A673 (cell line): ENCODE results near the gene SLC26A6. TPM values are rescaled to one million over a fixed set of nuclear protein-coding genes. Genes with fewer than 3 reads are reported as not detected.

Experiments used
- BruUV-seq: library from RNA; stranded (reverse); fragments of 400-500 nt; replicated peaks from 2 replicates; lab custom pipeline; 2021; lab: Mats Ljungman, UMichigan
- CTCF ChIA-PET: fragments of 300-600 bp; sonication (Branson Sonifier 250); formaldehyde crosslinking; loops from one replicate; lab custom pipeline; 2022; ENCODE audit warnings: antibody characterized with exemption; lab: Charles Lee
- POLR2A ChIA-PET: fragments of 300-600 bp; sonication (Branson Sonifier 250); formaldehyde crosslinking; loops from one replicate; lab custom pipeline; 2022; ENCODE audit warnings: antibody characterized with exemption; ENCODE audit not compliant: low non-redundant PET; lab: Charles Lee
- DNase-seq: peaks from one replicate; pipeline ENCODE4 v3.0.0-alpha.2; 2015; ENCODE audit warnings: low spot score
- H3K27ac ChIP-seq: fragments of 200-600 bp; sonication (generic); 2 replicates; pipeline ENCODE4 v1.5.1; 2016; ENCODE audit warnings: mixed run types, low read depth, mild to moderate bottlenecking, mixed read lengths, antibody characterized with exemption, low read length; ENCODE audit not compliant: poor library complexity, severe bottlenecking
- H3K27me3 ChIP-seq: fragments of 200-600 bp; sonication (generic); replicated peaks from 2 replicates; pipeline ENCODE4 v1.6.1; 2017; ENCODE audit warnings: mixed run types, low read depth, mild to moderate bottlenecking, mixed read lengths, antibody characterized with exemption, low read length; ENCODE audit not compliant: insufficient read depth, poor library complexity
- H3K36me3 ChIP-seq: fragments of 200-600 bp; sonication (generic); 2 replicates; pipeline ENCODE4 v1.6.1; 2016; ENCODE audit warnings: mixed run types, mild to moderate bottlenecking, mixed read lengths, antibody characterized with exemption, low read length; ENCODE audit not compliant: insufficient read depth, poor library complexity, severe bottlenecking
- H3K4me1 ChIP-seq: fragments of 200-600 bp; sonication (generic); 2 replicates; pipeline ENCODE4 v1.6.1; 2017; ENCODE audit warnings: mixed run types, mild to moderate bottlenecking, mixed read lengths, antibody characterized with exemption, low read length; ENCODE audit not compliant: insufficient read depth, poor library complexity, severe bottlenecking
- H3K4me3 ChIP-seq: fragments of 200-600 bp; sonication (generic); 2 replicates; pipeline ENCODE4 v1.5.1; 2016; ENCODE audit warnings: low read depth, mixed run types, mild to moderate bottlenecking, mixed read lengths, low read length; ENCODE audit not compliant: poor library complexity, severe bottlenecking
- H3K9me3 ChIP-seq: fragments of 200-600 bp; sonication (generic); 2 replicates; pipeline ENCODE4 v1.6.1; 2016; ENCODE audit warnings: mixed run types, low read depth, mild to moderate bottlenecking, mixed read lengths, antibody characterized with exemption, low read length; ENCODE audit not compliant: poor library complexity, severe bottlenecking
- EZH2 ChIP-seq: fragments of 200-600 bp; sonication (generic); IDR thresholded peaks from 2 replicates; pipeline ENCODE4 v1.6.1; 2017; ENCODE audit warnings: borderline replicate concordance, low read depth, mild to moderate bottlenecking, mixed read lengths, antibody characterized with exemption, low read length; ENCODE audit not compliant: poor library complexity, severe bottlenecking
- intact Hi-C: fragments of 100-400 bp; cut with micrococcal nuclease; formaldehyde crosslinking; loops from one replicate; pipeline ENCODE4 v1.10.0; 2022; ENCODE audit not compliant: unreplicated experiment
- total RNA-seq: library from RNA; stranded (reverse); gene quantifications from 2 replicates; pipeline ENCODE4 v1.2.3, GENCODE V29; 2021
- TF ChIP-seq, protein P1 (sequence below): fragments of 300-800, 200-600 bp; sonication (generic); conservative IDR thresholded peaks from 2 replicates; pipeline ENCODE4 v1.5.1; 2017; ENCODE audit warnings: low read depth, mild to moderate bottlenecking, antibody characterized with exemption, low read length, moderate library complexity, mixed read lengths

SLC26A6 gene
- total RNA-seq, 1 experiment from 2014 or later: 12.6 TPM

DNA sequence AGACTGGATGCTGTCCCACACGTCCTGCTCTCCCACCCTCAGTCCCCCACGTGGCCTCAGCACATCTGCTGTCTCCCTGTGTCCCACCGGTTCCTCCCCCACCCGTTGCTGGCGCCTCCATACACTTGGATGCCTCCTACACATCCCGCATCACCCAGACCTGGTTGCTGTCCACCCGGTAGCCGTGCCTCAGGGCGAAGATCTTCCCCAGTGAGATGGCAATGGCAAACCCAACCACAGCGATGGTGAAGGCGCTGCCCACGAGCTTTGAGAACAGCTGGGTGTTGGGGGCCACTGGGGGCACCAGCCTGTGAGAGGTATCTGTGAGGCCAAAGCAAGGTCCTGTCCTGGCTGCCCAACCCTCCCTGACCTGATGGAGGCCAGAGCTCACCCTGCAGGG lies 4.4 kb downstream of the SLC26A6 start:
- POLR2A ChIA-PET: no interaction called here
- intact Hi-C loops: no loop called here
- CTCF ChIA-PET: no interaction called here
- no peak overlapping the region for H3K4me3 ChIP-seq
- no peaks in the 10 kb centered on the region for H3K27me3 ChIP-seq
- H3K27ac ChIP-seq: no peak overlapping the region
- no peak for DNase-seq
- H3K9me3 ChIP-seq: no peaks in the 10 kb centered on the region
- H3K36me3 ChIP-seq: no peaks in the 10 kb centered on the region
- no peaks in the 10 kb centered on the region for H3K4me1 ChIP-seq
- BruUV-seq: no TSS peak
- TF ChIP-seq, protein P1, sequence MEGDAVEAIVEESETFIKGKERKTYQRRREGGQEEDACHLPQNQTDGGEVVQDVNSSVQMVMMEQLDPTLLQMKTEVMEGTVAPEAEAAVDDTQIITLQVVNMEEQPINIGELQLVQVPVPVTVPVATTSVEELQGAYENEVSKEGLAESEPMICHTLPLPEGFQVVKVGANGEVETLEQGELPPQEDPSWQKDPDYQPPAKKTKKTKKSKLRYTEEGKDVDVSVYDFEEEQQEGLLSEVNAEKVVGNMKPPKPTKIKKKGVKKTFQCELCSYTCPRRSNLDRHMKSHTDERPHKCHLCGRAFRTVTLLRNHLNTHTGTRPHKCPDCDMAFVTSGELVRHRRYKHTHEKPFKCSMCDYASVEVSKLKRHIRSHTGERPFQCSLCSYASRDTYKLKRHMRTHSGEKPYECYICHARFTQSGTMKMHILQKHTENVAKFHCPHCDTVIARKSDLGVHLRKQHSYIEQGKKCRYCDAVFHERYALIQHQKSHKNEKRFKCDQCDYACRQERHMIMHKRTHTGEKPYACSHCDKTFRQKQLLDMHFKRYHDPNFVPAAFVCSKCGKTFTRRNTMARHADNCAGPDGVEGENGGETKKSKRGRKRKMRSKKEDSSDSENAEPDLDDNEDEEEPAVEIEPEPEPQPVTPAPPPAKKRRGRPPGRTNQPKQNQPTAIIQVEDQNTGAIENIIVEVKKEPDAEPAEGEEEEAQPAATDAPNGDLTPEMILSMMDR: no peak

DNA sequence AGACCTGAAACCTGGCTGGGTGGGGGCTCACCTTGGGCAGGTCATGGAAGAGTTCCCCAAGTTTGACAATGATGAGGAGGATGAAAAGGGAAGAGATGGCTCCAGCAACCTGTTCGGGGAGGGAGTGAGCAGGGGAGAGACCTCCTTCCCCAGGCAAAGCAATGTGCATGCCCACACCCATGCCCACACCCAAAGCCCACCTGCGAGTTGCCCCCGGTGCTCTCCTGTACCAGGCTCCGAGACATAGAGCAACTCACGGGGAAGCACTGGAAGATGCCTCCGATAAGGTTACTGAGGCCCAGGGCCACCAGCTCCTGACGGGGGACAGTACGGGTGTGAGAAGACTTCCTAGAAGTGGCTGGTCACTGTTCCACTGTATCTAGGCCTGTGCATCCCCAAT lies 4.9 kb downstream of the SLC26A6 start:
- intact Hi-C loops: no loop called here
- Histone ChIP-seq H3K4me1 (no peaks in the 10 kb centered on the region), H3K4me3 (no peak overlapping the region), H3K36me3 (no peaks in the 10 kb centered on the region), H3K9me3 (no peaks in the 10 kb centered on the region), H3K27ac (no peak overlapping the region), H3K27me3 (no peaks in the 10 kb centered on the region)
- ChIA-PET POLR2A (no interaction called here), CTCF (no interaction called here)
- DNase-seq: no peak
- no TSS peak for BruUV-seq
- TF ChIP-seq, protein P1: no peak
- TF ChIP-seq EZH2: no peak

DNA sequence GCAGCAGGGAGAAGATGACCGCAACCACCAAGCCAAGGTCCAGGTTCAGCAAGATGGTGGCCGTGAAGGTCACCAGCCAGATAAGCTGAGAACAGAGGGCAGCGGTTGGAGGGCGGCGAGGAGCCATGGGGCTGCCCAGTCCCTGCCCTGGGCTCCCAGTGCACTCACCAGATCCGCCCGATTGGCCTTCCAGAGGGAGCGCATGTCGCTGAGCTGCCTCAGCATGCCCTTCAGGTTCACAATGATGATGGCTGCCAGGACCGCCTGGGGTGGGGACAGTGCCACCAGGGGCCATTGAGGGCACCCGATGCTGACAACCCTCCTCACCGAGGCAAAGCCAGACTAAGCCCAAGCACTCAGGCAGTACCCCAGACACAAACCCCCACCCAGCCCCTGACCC lies 5.4 kb downstream of the SLC26A6 start:
- intact Hi-C loops: no loop called here

More for the DNA sequence above, 5.4 kb downstream of the SLC26A6 start:
- ChIA-PET POLR2A (no interaction called here), CTCF (no interaction called here)
- TF ChIP-seq, protein P1: no peak
- no peak for TF ChIP-seq EZH2
- Histone ChIP-seq H3K27ac (no peak overlapping the region), H3K27me3 (no peaks in the 10 kb centered on the region), H3K4me3 (no peak overlapping the region), H3K36me3 (no peaks in the 10 kb centered on the region), H3K4me1 (no peaks in the 10 kb centered on the region), H3K9me3 (no peaks in the 10 kb centered on the region)
- no TSS peak for BruUV-seq
- DNase-seq: no peak
